Brain pericyte (primary cell): ENCODE results near the gene FBXL2.
"Not testable (repeated sequence)": the region's sequence is repeated elsewhere in the genome, so short reads cannot be mapped to it uniquely, and the experiment has no call there.

Source experiments
- DNase-seq: peaks from one replicate; pipeline ENCODE4 v3.0.0-alpha.2; 2012; ENCODE audit warnings: low read depth, low spot score

The FBXL2 gene

GRCh38 chr3:33385423-33385822 is 108.2 kb downstream of the FBXL2 start:
- no peak for DNase-seq

- DNase-seq, result no peak
These were observed 109.4 kb downstream of the FBXL2 start for GRCh38 chr3:33386631-33387030.

- DNase-seq, result no peak
These were observed 111.3 kb downstream of the FBXL2 start for GRCh38 chr3:33388374-33389100.

GRCh38 chr3:33389908-33390307 is 112.7 kb downstream of the FBXL2 start:
- no peak for DNase-seq

- no peak for DNase-seq
These were observed 114.2 kb downstream of the FBXL2 start for GRCh38 chr3:33391255-33391995.

- DNase-seq, result no peak
These were observed 114.9 kb downstream of the FBXL2 start for GRCh38 chr3:33392144-33392543.

- DNase-seq, result peak; percentile 78
These were observed 115.5 kb downstream of the FBXL2 start for GRCh38 chr3:33392703-33393125.

- DNase-seq, result no peak
These were observed 117.3 kb downstream of the FBXL2 start for GRCh38 chr3:33394403-33395054.

GRCh38 chr3:33395900-33396299 is 118.7 kb downstream of the FBXL2 start:
- DNase-seq, result no peak

GRCh38 chr3:33398410-33398809 is 121.2 kb downstream of the FBXL2 start:
- no peak for DNase-seq

GRCh38 chr3:33401781-33402180 is 124.5 kb downstream of the FBXL2 start:
- no peak for DNase-seq

- no peak for DNase-seq
These were observed 125.7 kb downstream of the FBXL2 start for GRCh38 chr3:33402936-33403335.

- DNase-seq, result no peak
These were observed 126.5 kb downstream of the FBXL2 start for GRCh38 chr3:33403756-33404155.

- not testable (repeated sequence) for DNase-seq
These were observed 133.6 kb downstream of the FBXL2 start for GRCh38 chr3:33410816-33411215.

- DNase-seq, result no peak
These were observed 139.9 kb downstream of the FBXL2 start for GRCh38 chr3:33417066-33417673.

- DNase-seq, result no peak
These were observed 142.7 kb downstream of the FBXL2 start for GRCh38 chr3:33419948-33420347.

GRCh38 chr3:33420966-33421365 is 143.7 kb downstream of the FBXL2 start:
- no peak for DNase-seq

GRCh38 chr3:33424606-33425452 is 147.6 kb downstream of the FBXL2 start:
- DNase-seq, result no peak

- DNase-seq, result no peak
These were observed 148.2 kb downstream of the FBXL2 start for GRCh38 chr3:33425453-33425852.

- DNase-seq, result no peak
These were observed 148.8 kb downstream of the FBXL2 start for GRCh38 chr3:33426068-33426467.

- no peak for DNase-seq
These were observed 149.5 kb downstream of the FBXL2 start for GRCh38 chr3:33426630-33427317.
